ENCODE measurements around the gene NLN.

The NLN gene

GRCh38 chr5:65876496-65876895, 154.5 kb downstream of the NLN start:
- ChIA-PET CTCF (interaction anchor here (1.8 kb wide), 1 partner anchor 20 kb away, joined by 7 read pairs; no protein-coding TSS in a partner anchor), POLR2A (no interaction called here)
- TF ChIP-seq CTCF (IDR thresholded peaks at IDR 0.05; ENCODE audit: control extremely low read depth, extremely low read depth, low read depth, missing control alignments), result no peak
- no peak for DNase-seq (ENCODE audit: extremely low spot score)

- TF ChIP-seq CTCF (IDR thresholded peaks at IDR 0.05; ENCODE audit: control extremely low read depth, extremely low read depth, low read depth, missing control alignments), result no peak
- ChIA-PET CTCF (no interaction called here), POLR2A (no interaction called here)
- DNase-seq (ENCODE audit: extremely low spot score), result no peak
These were observed 155.0 kb downstream of the NLN start for GRCh38 chr5:65876970-65877369.

Data from GM10248 (cell line).